Endothelial cell of umbilical vein (primary cell): ENCODE results near the gene ITPR1. TPM values are rescaled to one million over a fixed set of nuclear protein-coding genes. Genes with fewer than 3 reads are reported as not detected.

ENCODE experiments used
- BruUV-seq: library from RNA; stranded (reverse); fragments of 400-500 nt; replicated peaks from 2 replicates; lab custom pipeline; 2021; lab: Mats Ljungman, UMichigan
- CTCF ChIA-PET: fragments of 300-600, 350-600 bp; sonication (Branson Sonifier 250); formaldehyde crosslinking; loops from one replicate; lab custom pipeline; 2021; ENCODE audit warnings: antibody characterized with exemption, inconsistent platforms; lab: Charles Lee
- POLR2A ChIA-PET: fragments of 300-600, 350-600 bp; sonication (Branson Sonifier 250); formaldehyde crosslinking; loops from one replicate; lab custom pipeline; 2021; ENCODE audit warnings: antibody characterized with exemption, inconsistent platforms; lab: Charles Lee
- DNase-seq: peaks from one replicate; pipeline ENCODE4 v3.0.0-alpha.2; 2011; ENCODE audit warnings: low read depth, low spot score
- FAIRE-seq: peaks from 2 replicates; lab custom pipeline; 2011; peaks lifted over from hg19 to GRCh38; lab: Jason Lieb, UNC
- H2AFZ ChIP-seq: 2 replicates; pipeline ENCODE4 v1.6.0; 2012; ENCODE audit warnings: low read depth, low read length, control low read depth, inconsistent platforms
- H3K27ac ChIP-seq: 2 replicates; pipeline ENCODE4 v1.5.1; 2011; ENCODE audit warnings: low read depth, mild to moderate bottlenecking, control low read depth, low read length, moderate library complexity; ENCODE audit not compliant: insufficient read depth
- H3K27me3 ChIP-seq, 2 experiments: 2 replicates each; pipeline versions ENCODE4 v1.6.0 to v1.6.1; 2011; ENCODE audit warnings: low read length in 2 of 2, mixed read lengths in 1 of 2; ENCODE audit not compliant: control insufficient read depth in 2 of 2, insufficient read depth in 2 of 2
- H3K36me3 ChIP-seq, 2 experiments: 2 replicates in 1 of 2; 3 replicates in 1 of 2; pipeline ENCODE4 v1.5.1; 2011; ENCODE audit warnings: low read length in 2 of 2, mild to moderate bottlenecking in 1 of 2, moderate library complexity in 1 of 2; ENCODE audit not compliant: control insufficient read depth in 2 of 2, insufficient read depth in 2 of 2; ENCODE audit errors: extremely low read depth in 1 of 2
- H3K4me1 ChIP-seq: 3 replicates; pipeline ENCODE4 v1.5.1; 2011; ENCODE audit warnings: mild to moderate bottlenecking, low read length; ENCODE audit not compliant: control insufficient read depth, insufficient read depth; ENCODE audit errors: extremely low read depth
- H3K4me2 ChIP-seq: 2 replicates; pipeline ENCODE4 v1.6.1; 2011; ENCODE audit warnings: low read length, control low read depth, mixed read lengths; ENCODE audit not compliant: insufficient read depth
- H3K4me3 ChIP-seq, 3 experiments: fragments of 200-600 bp in 1 of 3; sonication (generic), shearing (Covaris generic) in 1 of 3; replicated peaks in 1 of 3; 2 replicates each; pipeline ENCODE4 v1.5.1; 2011 to 2016; ENCODE audit warnings: control low read depth in 3 of 3, low read length in 3 of 3, mild to moderate bottlenecking in 2 of 3, inconsistent platforms in 1 of 3, low read depth in 1 of 3, moderate library complexity in 1 of 3; ENCODE audit not compliant: insufficient read depth in 1 of 3
- H3K79me2 ChIP-seq: 2 replicates; pipeline ENCODE4 v1.6.0; 2012; ENCODE audit warnings: low read length, inconsistent platforms; ENCODE audit not compliant: control insufficient read depth, insufficient read depth
- H3K9ac ChIP-seq: replicated peaks from 2 replicates; pipeline ENCODE3; 2011; ENCODE audit warnings: low read length, control low read depth; ENCODE audit not compliant: insufficient read depth; ENCODE audit errors: extremely low read depth
- H3K9me1 ChIP-seq: replicated peaks from 3 replicates; pipeline ENCODE4 v1.6.0; 2011; ENCODE audit warnings: mild to moderate bottlenecking, low read length; ENCODE audit not compliant: control insufficient read depth, insufficient read depth; ENCODE audit errors: extremely low read depth
- H3K9me3 ChIP-seq: replicated peaks from 2 replicates; pipeline ENCODE4 v1.5.1; 2012; ENCODE audit warnings: low read length, inconsistent platforms; ENCODE audit not compliant: control insufficient read depth, insufficient read depth
- H4K20me1 ChIP-seq: replicated peaks from 2 replicates; pipeline ENCODE3; 2011; ENCODE audit warnings: mild to moderate bottlenecking, low read length; ENCODE audit not compliant: control insufficient read depth, insufficient read depth; ENCODE audit errors: extremely low read depth
- EZH2 ChIP-seq: IDR thresholded peaks from 2 replicates; pipeline ENCODE4 v1.6.1; 2012; ENCODE audit warnings: borderline replicate concordance, low read depth, mild to moderate bottlenecking, moderate library complexity, low read length, inconsistent platforms; ENCODE audit not compliant: severe bottlenecking
- FOS ChIP-seq: IDR thresholded peaks from 2 replicates; pipeline ENCODE4 v1.6.1; 2011; ENCODE audit warnings: mild to moderate bottlenecking, low read length, moderate library complexity, borderline replicate concordance; ENCODE audit not compliant: insufficient read depth
- GATA2 ChIP-seq: IDR thresholded peaks from 2 replicates; pipeline ENCODE4 v1.7.0; 2011; ENCODE audit warnings: low read depth, mild to moderate bottlenecking, moderate library complexity, mixed read lengths, low read length; ENCODE audit not compliant: insufficient read length, insufficient read depth
- JUN ChIP-seq: IDR thresholded peaks from 2 replicates; pipeline ENCODE4 v1.6.1; 2011; ENCODE audit warnings: borderline replicate concordance, low read depth; ENCODE audit not compliant: insufficient read length, insufficient read depth
- MAX ChIP-seq: IDR thresholded peaks from 2 replicates; pipeline ENCODE4 v1.6.1; 2011; ENCODE audit not compliant: insufficient read depth, insufficient read length
- MYC ChIP-seq: IDR thresholded peaks from one replicate; pipeline ENCODE4 v1.6.1; 2011; ENCODE audit warnings: mild to moderate bottlenecking, low read depth, low read length
- POLR2A ChIP-seq: IDR thresholded peaks from 2 replicates; pipeline ENCODE4 v1.6.1; 2012; ENCODE audit warnings: low read depth, mild to moderate bottlenecking, control low read depth, low read length
- dilution Hi-C: fragments of 300-500 bp; cut with MboI; formaldehyde crosslinking; loops from one replicate; pipeline ENCODE4 v1.15.0; 2019; ENCODE audit warnings: low sequenced_read_pairs; ENCODE audit not compliant: extremely low pct_ligation_motif_present
- intact Hi-C: fragments of 100-400 bp; cut with micrococcal nuclease; formaldehyde crosslinking; loops from one replicate; pipeline ENCODE4 v1.10.0; 2022
- polyA plus RNA-seq, 4 experiments: library from polyadenylated mRNA; depleted of rRNA in 3 of 4; stranded (reverse) in 3 of 4; unstranded in 1 of 4; fragments of >200 nt; gene quantifications; 2 replicates each; pipeline versions ENCODE4 v1.2.1 to v1.2.3, GENCODE V29; 2011 to 2012; ENCODE audit warnings: missing spikeins in 1 of 4
- total RNA-seq: library from RNA; stranded (reverse); gene quantifications from 2 replicates; pipeline ENCODE4 v1.2.3, GENCODE V29; 2021

The ITPR1 gene
- total and polyA plus RNA-seq, 2 donors (not counting 3 experiments of a cell fraction or from before 2014, with no cell fraction given) = 5.1 to 16.1 TPM

DNA sequence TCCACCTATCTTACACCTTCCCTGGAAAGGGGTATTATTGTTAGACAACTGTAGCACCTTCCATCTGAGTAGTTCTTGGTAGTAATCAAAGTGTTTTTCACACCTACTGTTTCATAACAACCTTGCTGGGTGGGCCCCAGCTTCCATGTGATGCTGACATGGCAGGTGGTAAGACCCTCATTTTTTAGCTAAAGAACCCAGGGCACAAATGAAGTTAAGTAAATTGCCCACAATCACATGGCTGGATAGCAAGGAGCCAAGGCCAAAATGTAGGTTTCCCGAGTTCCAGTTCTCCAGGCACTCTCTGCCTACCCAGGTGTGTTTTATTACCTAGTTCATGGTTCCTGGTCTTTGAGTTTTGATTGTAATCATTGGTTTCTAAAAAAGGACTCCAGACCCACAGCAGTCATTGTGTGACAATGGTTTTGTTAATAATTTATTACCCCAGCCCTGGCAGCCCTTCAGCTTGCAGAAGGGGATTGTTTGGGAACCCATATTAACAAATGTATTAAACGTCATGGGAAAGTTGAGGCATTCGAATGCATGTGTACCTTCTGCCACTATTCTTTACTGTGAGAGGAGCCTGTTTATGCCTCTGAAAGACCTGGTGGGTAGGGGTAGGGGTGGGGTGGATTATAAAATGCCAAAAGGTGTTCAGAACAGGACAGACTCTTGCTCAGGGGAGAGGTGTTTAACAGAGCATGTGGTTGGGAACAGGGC, 263.9 kb downstream of the ITPR1 start:
- H3K9me3 ChIP-seq = no peaks in the 10 kb centered on the region
- no peaks in the 10 kb centered on the region for H3K9me1 ChIP-seq
- ChIA-PET CTCF (interaction anchor here (0.6 to 0.8 kb wide), 2 partner anchors 36 to 406 kb away, joined by 3 read pairs; no protein-coding TSS in a partner anchor), POLR2A (no interaction called here)
- no peak for DNase-seq
- dilution Hi-C loops = no loop called here
- no peaks in the 10 kb centered on the region for H3K4me1 ChIP-seq
- H2AFZ ChIP-seq = no peak overlapping the region
- FAIRE-seq = no peak
- intact Hi-C loops = no loop called here
- H3K9ac ChIP-seq = no peak overlapping the region
- H3K27ac ChIP-seq = no peak overlapping the region
- no peaks in the 10 kb centered on the region for H4K20me1 ChIP-seq
- BruUV-seq = no TSS peak
- H3K27me3 ChIP-seq = no peaks in the 10 kb centered on the region
- H3K4me3 ChIP-seq = no peak overlapping the region
- no peak for TF ChIP-seq FOS
- no peaks in the 10 kb centered on the region for H3K36me3 ChIP-seq
- no peak overlapping the region for H3K4me2 ChIP-seq
- H3K79me2 ChIP-seq = no peaks in the 10 kb centered on the region

DNA sequence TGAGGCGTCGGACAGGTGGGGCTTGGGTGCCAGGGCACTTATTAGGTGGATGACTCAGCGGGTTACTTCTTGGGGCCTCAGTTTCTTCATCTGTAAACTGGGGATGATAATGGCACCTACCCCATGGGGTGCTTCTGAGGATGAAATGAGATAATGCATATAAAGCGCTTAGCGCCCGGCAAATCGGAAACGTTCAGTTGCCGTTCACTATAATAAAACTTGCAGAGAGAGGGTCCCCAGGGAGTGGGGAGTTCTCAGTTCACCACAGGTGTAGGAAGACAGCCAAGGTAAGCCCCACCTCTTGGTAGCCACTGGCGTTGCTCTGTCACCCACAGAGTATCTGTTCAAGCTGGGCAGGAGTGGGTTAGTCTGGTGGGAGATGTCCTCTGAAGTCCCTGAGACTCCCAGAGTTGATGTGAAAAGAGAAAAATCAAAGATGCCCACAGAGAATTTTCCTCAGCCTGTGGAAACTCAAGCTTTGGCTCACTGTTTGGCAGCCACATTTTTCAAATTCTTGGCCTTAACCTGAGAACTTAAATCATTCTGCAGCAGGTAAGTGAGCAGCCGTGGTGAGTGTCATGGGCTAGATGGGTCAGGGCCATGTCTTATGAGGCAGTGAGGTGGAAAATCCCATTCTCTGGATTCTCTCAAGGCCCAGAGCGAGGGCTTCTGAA, 264.6 kb downstream of the ITPR1 start:
- CTCF ChIA-PET = interaction anchor here (1.6 kb wide), 1 partner anchor 46 kb away, joined by 4 read pairs; no protein-coding TSS in a partner anchor
- intact Hi-C loops = no loop called here
- Histone ChIP-seq H3K9ac (no peak overlapping the region), H2AFZ (no peak overlapping the region), H3K4me2 (no peak overlapping the region), H3K4me3 (no peak overlapping the region), H3K9me1 (no peaks in the 10 kb centered on the region), H3K27ac (no peak overlapping the region), H3K4me1 (no peaks in the 10 kb centered on the region), H3K36me3 (no peaks in the 10 kb centered on the region), H4K20me1 (no peaks in the 10 kb centered on the region), H3K9me3 (no peaks in the 10 kb centered on the region), H3K79me2 (no peaks in the 10 kb centered on the region), H3K27me3 (no peaks in the 10 kb centered on the region)
- TF ChIP-seq EZH2 = no peak
- TF ChIP-seq JUN = no peak
- TF ChIP-seq MYC = no peak
- TF ChIP-seq GATA2 = no peak
- TF ChIP-seq POLR2A = no peak
- no peak for TF ChIP-seq MAX
- no TSS peak for BruUV-seq
- FAIRE-seq = no peak
- dilution Hi-C loops = no loop called here
- no peak for DNase-seq
- POLR2A ChIA-PET = no interaction called here
